Lung microvascular endothelial cell (primary cell): ENCODE measurements around the gene HID1. TPM values are rescaled to one million over a fixed set of nuclear protein-coding genes. Genes with fewer than 3 reads are reported as not detected.
"Not testable (repeated sequence)": the region's sequence is repeated elsewhere in the genome, so short reads cannot be mapped to it uniquely, and the experiment has no call there.

Source experiments
- DNase-seq, 2 donors: peaks; one replicate each; pipeline versions ENCODE4 v3.0.0 to v3.0.0-alpha.2; 2010; ENCODE audit warnings: low read depth in 2 of 2
- total RNA-seq: library from RNA; depleted of rRNA; stranded (reverse); fragments of >200 nt; gene quantifications from 2 replicates; pipeline ENCODE4 v1.2.1, GENCODE V29; 2014

HID1 gene
- total RNA-seq, 1 donor from 2014 or later = 44.8 TPM

DNA sequence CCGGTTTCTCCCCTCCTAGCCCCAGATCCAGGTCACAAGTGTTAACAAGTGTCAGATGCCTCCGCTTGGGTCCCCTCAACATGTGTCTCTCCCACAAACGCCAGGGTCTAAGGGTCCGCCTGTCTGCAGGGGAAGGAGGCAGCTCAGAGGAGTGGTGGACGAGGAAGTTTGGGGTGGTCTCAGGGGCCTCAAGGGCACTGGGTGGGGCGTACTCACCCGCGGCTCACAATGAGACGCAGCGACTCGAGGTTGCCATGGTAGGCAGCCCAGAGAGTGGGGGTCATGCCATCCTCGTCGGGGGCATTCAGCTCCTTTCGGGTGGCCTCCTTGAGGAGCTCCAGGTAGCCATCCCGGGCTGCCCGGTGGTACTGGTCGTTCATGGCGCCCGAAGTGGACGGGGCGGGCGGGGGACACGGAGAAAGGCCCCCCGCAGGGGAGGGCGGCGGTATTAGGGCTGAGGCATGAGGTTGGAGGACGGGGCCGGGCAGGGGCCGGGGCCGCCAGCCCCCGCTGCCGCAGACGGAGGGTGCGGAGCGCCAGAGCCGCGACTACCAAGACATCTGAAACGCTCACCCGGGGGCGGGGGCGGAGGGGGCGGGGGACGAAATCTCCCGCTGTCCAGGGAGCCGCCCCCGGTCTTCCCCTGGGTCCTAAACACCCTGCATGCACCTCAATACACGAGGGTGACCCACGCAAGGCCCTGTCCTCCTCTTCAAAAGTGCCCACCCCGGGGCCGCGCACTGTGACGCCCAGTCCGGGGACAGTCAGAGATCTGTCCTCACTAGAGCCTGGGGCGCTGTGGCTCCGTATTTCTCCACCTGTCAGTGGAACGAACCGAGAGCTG, 49.6 kb downstream of the HID1 start, which contains the start of gene USH1G:
TSS of gene USH1G (minus strand) at position 562 of the 844 bp plus-strand sequence. CDS start at position 380, 182 bp downstream.
- no peak for DNase-seq

DNA sequence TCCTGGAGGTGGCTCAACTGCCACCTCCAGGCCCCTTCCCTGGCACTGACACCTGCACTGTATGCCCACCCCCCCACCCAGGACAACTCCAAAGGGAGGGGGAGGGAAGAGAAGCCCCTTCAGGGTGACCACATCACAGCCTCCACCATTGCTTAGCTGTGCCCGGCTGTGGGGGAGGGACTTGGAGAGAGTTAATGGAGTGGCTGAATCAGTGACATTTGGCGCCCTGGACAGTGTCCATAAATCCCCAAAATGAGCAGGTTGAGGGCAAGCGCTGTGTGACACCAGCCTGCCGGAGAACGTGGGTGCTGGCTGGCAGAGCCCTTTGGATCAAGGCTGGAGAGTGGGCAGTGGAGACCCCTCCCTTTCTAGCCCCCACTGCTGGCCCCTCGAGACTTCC, 50.4 kb downstream of the HID1 start:
- no peak for DNase-seq

DNA sequence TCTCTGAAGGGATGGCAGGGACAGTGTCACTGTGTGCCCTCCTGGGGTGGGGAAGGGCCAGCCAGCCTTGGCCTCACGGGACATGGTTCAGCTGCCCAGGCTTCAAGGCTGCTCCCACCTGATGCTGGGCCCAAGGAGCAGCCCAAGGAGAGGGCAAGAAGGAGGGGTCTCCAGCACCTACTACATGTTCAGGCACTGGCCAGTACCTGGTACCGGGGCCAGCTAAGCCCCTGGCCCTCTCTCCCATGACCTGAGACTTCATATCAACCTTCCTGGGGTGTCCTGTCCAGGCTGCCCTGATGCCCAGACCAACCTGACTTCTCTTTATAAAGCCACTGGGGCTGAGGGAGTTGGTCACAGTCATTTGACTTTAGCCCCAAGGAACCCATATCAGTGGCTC, 50.8 kb downstream of the HID1 start:
- DNase-seq = no peak

DNA sequence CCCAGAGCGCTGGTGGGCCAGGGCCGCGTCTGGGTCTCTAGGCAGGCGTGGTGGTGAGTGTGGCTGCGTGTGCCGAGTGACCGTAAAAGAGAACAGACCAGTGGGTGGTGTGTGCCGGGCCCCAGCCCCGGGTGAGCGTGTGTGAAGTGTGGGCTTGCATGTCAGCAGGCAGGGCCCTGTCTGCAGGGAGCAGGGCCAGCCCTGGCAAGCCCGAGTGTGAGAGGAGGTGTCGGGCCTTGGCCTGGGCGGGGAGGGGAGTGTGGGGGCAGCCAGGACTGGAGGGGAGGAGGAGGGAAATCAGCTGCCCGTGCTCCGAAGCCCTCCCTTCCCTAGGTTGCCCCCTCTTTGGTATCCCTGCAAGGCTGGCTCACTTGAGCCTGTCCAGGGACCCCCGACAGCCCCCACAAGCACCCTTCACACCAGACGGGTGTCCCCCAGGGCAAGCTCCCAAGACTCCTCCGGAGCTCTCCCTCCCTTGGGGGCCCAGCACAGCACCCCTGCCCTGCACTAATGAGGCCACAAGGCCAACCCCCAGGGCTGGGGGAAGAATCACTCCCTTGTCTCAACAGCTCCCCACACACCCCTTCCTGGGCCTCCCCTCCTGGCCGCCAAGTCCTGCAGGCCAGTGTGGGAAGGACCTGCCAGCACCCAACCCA, 51.4 kb downstream of the HID1 start:
- DNase-seq = no peak

DNA sequence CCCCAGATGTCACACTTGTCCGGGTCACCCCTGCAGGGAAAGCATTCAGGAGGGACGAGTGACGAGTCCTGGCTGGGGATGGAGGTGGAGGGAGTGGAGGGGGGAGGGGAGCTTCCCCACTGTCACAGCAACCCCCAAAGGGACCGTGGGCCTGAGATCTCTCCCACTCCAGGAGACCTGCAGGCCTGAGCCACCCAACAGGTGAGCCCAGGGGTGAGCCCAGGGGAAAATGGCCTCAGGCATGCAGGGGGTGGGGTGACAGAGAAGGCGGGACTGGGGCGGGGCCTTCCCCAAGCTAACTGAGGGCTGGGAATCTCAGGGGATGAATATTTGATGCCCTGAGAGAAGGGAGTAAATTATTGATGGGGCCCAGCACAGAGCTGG, 51.9 kb downstream of the HID1 start:
- no peak for DNase-seq

- DNase-seq = no peak
These were observed 52.3 kb downstream of the HID1 start for GRCh38 chr17:74920306-74920620.

DNA sequence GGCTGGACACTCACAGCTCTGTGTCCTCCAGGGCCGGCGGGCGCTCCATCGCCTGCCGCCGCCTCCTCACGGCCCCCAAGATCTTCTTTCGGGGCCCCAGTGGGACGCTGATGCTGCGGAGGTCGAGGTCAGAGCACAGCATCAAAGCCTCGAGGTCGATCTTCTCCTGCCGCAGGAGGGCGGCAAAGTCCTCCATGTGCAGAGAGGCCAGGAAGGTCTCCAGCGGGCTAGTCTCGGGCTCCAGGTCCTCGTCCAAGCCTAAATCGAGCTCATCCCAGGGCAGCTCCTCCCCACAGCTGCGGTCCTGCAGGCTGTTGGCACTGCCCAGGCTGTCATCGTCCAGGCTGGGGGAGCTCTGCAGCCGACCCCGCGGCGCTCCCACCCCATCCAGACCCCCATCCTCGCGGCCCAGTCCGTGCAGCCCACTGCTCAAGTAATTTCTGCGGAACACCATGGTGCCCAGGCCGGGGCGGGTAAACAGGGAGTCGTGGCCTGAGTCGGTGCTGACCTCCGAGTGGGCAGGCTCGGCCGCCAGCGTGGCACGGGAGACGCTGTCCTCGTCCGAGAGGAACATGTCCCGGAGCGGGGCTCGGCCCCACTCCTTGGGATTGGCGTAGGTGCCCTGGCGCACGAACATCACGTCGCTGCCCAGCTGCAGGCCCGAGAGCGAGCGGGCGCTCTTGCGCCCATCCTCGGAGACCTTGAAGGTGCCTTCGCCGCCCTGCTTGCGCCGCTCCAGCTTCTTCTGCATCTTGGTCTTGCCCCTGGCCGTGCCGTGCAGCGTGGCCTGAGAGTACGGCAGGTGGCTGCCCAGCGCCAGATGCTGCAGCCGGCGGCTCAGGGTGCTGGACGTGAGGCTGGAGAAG, 52.9 kb downstream of the HID1 start:
- DNase-seq = peak; percentile 19 to 21

DNA sequence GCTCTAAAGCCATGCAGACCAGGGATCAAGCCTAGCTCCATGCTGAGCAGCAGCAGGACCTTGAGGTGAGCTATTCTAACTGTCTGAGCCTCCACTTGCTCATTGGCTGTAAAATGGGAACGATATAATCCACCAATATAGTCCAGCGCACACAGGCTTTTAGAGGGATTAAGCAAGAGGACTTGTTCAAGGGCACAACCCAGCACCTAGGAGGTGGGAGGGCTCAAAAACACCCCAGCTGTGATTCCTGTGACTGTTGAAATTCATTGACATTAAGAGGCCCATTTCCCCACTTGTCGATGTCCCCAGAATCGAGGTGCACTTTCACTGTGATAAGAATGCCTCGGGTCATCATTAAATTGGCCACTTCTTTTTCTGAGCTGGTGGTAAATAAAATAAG, 53.7 kb downstream of the HID1 start:
- DNase-seq = no peak

- no peak for DNase-seq
These were observed 55.1 kb downstream of the HID1 start for GRCh38 chr17:74917430-74917829.

DNA sequence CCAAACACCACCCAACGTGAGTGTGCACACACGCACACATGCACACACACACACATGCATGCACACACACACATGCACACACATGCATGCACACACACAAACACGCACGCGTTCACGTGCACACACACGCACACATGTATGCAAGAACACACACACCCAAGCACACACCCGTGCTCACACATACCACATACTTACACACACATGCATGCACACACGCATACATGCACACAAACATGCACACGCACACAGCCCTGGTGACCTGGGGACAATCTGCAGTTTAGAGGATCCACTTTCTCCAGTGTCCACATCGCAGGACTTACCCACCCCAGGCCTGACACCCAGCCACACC, 55.7 kb downstream of the HID1 start:
- no peak for DNase-seq

DNA sequence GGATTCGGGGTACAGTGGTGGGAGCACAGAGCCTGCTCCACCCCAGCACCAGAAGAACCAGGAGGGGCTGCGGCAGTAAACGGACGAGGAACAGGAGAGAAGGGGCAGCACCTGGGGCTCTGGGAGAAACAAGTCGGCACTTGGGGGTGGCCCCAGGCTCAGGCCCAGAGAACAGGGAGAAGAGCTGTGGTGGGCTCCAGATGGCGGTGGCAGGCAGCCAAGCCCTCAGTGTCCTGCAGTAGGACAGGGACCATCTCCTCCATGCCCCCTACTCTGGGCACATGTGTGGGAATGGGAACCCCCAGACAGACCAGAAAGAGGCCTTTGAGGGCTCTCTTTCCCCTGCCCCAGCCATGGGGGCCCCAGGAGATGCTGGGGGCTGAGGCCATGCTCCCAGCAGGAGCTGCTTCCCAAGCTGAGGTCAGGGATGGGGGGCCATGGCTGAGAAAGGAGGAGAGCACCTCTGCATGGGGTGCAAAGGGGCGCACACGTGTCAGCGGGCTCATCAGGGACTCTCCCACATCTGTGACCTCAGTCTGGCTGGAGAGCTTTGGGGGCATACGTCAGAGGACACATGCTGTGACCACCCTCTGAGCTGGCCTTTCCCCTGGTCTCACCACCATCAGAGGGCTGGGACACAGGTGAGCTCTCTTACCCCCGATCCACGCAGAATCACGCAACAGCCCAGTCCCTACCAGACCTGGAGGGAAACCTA, 56.3 kb downstream of the HID1 start:
- DNase-seq = no peak

DNA sequence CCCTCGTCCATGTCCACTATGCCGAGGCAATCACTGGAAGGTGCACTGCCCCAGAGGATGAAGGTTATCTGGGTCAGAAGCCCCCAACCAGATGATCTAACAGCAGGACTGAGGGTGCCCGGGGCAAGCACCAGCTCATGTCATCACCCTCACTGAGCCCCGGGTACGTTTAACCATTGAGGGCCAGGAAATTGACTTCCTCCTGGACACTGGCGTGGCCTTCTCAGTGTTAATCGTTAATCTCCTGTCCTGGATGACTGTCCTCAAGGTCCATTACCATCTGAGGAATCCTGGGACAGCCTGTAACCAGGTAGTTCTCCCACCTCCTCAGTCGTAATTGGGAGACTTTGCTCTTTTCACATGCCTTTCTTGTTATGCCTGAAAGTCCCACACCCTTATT, 61.1 kb downstream of the HID1 start:
- not testable (repeated sequence) for DNase-seq

GRCh38 chr17:74909097-74909496, 63.5 kb downstream of the HID1 start:
- not testable (repeated sequence) for DNase-seq

- DNase-seq = no peak
These were observed 65.5 kb downstream of the HID1 start for GRCh38 chr17:74907012-74907411.

DNA sequence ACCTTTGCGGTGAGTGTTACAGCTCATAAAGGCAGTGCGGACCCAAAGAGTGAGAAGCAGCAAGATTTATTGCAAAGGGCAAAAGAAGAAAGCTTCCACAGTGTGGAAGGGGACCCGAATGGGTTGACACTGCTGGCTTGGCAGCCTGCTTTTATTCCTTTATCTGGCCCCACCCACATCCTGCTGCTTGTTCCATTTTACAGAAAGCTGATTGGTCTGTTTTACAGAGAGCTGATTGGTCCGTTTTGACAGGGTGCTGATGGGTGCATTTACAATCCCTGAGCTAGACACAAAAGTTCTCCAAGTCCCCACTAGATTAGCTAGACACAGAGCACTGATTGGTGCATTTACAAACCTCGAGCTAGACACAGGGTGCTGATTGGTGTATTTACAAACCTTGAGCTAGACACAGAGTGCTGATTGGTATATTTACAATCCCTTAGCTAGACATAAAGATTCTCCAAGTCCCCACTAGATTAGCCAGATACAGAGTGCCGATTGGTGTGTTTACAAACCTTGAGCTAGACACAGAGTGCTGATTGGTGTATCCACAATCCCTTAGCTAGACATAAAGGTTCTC, 66.3 kb downstream of the HID1 start:
- DNase-seq = not testable (repeated sequence)

GRCh38 chr17:74904687-74905409, 67.7 kb downstream of the HID1 start:
- no peak for DNase-seq

DNA sequence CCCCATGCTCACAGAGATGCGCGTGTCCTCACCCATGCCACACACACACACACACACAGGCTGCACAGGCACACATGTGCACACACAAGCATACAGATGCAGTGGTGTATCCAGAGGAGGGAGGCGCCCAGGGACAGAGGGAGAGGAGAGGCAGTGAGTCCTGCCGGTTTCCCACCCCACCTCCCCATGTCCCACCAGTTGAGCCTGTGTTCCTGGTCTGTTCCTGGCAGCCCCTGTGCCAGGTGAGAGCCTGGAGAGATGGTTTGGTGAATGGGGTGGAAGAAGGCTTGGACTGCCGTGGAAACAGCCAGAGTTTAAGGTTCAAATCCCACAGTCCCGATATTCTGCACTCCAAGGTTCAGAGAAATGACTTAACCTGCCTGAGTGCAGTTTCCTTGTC, 68.9 kb downstream of the HID1 start:
- DNase-seq = no peak

DNA sequence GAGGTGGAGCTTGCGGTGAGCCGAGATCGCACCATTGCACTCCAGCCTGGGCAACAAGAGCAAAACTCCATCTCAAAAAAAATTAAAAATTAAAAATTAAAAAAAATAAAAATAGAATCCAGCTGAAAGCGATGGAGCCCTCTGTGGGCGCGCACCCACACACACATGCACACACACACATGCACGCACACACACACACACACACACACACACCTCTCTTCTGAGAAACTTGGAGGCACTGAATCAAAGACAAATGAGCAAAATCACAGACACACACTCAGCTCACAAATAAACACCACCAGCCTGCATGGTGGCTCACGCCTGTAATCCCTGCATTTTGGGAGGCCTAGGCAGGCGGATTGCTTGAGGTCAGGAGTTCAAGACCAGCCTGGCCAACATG, 69.5 kb downstream of the HID1 start:
- DNase-seq = no peak

- no peak for DNase-seq
These were observed 71.0 kb downstream of the HID1 start for GRCh38 chr17:74901353-74902135.
